Right lung (tissue), 5 donors: ENCODE measurements around the gene ZNF813. TPM values are rescaled to one million over a fixed set of nuclear protein-coding genes. Genes with fewer than 3 reads are reported as not detected.
A peak's percentile ranks its signal among the peaks of the same experiment; 100 is the strongest.

Experiments
- DNase-seq, 2 donors: peaks; one replicate each; pipeline ENCODE4 v3.0.0-alpha.2; 2013
- polyA plus RNA-seq, 5 donors: library from polyadenylated mRNA; unstranded; fragments of 120-200 nt; gene quantifications; one replicate each; pipeline versions ENCODE4 v1.2.1 to v1.2.3, GENCODE V29; 2013; ENCODE audit warnings: inconsistent platforms in 1 of 5, low replicate concordance in 1 of 5; ENCODE audit not compliant: insufficient read length in 5 of 5, insufficient read depth in 1 of 5

Gene ZNF813
- polyA plus RNA-seq, 5 donors: 4.0 to 7.8 (median 5.3) TPM

DNA sequence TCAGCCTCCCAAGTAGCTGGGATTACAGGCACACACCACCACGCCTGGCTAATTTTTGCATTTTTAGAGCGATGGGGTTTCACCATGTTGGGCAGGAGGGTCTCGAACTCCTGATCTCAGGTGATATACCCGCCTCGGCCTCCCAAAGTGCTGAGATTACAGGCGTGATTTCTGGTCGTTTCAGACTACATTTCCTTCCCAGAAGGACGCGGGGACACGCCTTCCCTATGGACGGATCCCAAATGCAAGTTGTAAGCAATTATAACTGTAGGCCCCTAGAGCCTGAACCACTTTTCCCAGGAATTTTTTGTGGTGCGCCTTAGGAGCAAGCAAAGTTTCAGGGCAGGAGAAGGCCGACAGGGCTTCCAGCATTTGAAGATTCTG lies 52.6 kb downstream of the ZNF813 start:
- no peak for DNase-seq

DNA sequence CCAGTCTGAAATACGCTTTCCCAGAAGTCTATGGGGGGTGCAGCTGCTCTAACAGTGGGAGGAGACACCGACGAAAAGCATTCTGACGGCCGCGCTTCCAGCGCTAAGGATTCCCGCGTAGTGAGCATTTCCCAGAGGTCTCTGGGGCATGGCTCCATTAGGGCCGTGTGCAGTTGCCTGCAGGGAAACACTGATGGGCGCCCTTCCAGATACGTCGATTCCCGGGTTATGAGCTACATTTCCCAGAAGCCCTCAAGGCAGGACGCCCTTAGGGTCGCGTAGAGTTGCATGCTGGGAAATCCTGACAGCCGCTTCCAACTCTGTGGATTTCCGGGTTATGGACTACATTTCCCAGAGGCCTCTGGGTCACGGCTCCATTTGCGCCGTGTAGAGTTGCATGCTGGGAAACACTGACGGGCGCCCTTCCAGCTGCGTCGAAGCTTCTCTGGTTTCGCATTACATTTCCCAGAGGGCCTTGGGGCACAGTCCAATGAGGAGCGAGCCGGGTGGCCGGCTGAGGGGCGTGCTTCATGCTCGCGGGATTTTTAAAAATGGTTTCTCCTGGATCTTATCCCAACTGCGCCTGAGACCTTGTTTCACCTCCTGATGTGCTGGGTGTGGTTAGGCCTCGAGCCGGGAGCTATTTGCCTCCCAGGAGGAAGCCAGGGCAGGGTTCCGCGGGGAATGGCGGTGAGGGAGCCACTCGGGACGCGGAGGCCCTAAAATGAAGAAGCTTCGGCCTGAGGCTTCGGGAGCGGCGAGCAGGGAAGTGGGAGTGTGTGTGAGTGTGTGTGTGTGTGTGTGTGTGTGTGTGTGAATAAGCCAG lies 53.2 kb downstream of the ZNF813 start:
- DNase-seq: peak; percentile 98 to 99

DNA sequence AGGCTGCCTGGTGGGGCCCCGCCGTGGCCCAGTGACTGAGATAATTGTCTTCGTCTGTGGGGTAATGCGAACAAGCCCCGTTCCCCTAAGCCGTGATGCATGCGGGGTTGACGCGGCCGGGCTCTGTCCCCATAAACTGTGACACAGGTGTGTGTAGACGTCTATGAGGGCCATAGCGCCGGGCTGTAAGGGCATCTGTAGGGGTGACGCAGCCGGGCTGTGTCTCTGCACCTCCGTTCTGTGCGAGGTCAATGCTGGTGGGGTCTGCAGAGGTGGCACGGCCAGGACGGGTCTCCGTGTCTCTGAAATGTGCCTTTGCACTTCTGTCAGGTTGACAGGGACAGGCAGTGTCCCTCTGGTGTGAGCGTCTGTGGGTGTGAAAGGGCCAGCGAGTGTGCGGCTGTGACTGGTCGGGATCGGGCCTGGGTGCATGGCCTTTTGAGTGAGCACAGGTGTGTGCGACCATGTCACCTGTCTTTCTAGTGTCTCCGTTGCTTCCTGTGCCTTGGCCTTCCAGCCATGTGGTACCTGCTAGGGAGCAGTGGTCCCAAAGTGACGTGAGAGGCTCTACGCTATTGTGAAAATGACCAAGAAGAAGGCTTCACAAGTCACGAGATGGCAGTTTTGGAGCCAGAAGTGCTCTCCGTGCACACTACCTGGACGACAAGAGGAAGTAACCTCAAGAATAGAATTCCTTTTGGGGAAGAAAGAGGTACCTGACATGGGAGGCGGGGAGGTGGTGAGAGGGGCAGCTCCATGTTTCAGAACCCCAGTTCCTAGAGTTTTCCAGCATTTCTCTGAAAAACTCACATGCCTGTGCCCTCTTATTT lies 54.1 kb downstream of the ZNF813 start:
- DNase-seq: no peak

DNA sequence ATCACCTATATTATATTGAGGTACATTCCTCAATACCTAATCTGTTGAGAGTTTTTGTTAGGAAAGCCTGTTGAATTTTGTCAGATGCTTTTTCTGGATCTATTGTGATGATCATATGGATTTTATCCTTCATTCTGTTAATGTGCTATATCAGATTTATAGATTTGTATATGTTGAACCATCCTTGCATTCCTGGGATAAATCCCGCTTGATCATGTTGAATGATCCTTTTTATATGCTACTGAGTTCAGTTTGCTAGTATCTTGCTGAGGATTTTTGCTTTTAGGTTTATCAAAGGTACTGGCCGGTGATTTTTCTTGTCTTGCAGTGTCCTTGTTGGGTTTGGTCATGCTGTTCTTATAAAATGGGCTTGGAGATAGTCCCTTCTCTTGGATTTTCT lies 58.4 kb downstream of the ZNF813 start:
- no peak for DNase-seq

DNA sequence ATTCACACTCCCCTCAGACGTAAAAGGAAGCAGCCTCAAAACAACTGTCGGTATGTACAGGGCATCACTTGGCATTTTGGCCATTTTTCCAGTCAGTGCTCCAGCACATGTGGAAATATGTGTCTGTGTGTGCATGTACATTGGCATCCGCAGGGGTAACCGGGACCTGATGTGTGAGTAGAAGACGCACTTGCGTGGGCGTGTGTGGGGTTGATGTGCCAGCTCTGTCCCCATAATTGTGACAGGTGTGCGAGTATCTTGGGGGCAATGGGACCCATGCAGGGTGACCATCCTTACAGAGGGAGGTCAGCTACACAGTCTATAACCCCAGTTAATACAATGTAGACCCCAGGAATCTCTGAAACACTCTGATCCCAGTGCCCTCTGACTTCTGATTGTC lies 63.1 kb downstream of the ZNF813 start:
- DNase-seq: no peak

DNA sequence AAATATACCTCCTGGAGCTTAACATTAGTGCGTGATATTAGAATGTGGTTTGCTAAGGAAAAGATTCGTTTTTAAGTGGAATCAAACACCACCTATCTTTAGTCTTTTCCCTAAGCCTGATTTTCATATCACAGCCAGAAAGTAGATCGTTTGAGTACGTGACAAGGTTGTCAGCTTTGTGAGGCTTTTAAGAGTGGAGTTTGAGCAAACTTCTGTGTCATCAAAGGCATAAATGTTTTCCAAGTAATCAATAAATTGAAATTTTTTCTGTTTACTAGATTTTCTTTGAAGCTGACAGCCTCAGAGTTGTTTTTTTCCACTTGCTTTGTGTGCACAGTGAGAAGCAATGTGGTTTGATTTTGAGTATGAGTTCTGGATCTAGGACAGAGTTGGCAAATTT lies 63.9 kb downstream of the ZNF813 start:
- no peak for DNase-seq

DNA sequence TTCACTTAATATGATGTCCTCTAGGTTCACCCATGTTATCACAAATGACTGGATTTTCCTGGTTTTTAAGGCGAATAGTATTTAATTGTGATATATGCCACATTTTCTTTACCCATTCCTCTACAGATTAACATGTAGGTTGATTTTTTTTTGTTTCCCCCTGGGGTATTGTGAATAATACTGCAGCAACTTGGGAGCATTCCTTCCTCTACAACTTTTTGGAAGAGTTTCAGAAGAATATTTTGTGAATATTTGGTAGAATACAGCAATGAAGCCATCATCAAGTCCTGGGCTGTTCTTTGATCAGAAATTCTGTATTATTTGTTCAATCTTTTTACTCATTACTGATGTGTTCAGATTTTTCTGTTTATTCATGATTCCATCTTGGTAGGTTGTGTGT lies 64.8 kb downstream of the ZNF813 start:
- no peak for DNase-seq

DNA sequence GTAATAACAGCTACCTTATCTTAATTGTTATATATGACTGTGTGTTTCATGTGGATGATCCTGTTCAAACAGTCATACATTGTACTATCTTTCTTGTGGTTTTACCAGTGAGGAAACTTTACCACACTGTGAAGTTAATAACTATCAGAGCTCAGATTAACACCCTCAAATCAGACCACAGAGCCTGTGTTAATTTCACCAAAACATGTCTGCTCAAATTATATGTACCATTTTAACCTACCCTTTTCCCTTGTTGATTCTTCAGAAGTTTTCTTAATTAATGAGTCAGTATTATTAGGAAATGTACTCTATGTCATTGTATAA lies 68.7 kb downstream of the ZNF813 start:
- no peak for DNase-seq

DNA sequence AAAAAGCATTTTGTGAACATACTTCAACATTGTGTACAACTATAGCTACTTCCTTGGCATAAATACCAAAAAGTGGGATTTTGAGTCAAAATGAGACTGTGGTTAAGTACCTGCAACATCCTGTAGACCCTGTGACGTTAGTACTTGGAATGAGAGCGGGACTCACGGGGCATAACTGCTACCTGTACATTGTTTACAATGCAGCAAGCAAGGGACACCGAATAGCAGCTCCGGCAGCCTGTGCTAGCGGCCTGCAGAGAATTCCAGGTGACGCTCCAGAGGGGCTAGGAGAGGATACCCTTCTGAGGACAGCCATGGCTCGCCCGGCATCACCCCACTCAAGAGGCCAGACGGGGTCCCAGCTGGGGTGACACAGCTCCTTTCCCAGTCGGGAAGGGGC lies 69.6 kb downstream of the ZNF813 start:
- no peak for DNase-seq

DNA sequence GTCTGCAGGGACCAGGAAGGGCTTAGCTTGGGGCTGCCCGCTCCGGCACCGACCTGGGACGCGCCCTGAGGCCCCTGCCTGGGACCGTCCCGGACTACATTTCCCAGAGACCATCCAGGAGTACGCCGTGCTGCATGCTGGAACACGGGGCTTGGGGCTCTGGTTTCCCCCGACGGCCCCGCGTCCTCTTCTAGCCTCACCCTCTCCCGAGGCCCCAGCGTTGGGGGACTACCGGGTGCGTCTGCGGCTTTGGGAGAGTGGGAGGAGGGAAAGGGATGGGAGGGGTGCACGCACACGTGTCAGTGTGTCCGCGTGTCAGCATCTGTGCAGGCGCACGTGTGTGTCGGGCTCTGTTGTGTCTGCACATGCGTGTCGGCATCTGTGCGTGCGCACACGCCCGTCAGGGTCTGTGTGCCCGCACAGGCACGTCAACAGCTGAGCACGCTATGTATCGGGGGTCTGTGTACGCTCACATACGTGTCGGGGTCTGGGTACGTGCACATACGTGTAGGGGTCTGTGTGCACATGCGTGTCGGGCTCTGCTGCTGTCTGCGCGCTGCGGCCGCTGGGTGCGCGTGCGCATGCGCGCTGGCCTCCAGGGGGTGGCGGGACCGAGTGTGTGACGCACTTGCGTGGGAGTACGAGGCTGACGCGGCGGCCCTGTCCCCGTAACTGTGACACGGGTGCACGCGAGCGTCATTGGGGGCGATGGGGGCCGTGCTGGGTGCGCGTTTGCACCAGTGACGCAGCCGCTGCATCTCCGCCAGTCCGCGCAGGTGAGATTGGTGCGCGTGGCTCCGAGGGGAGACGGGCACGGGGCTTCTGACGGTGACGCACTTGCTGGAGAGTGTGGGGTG lies 70.2 kb downstream of the ZNF813 start, which contains the start of gene ZNF331:
Gene ZNF331, plus strand, starts transcription at position 625 of the 857 bp plus-strand sequence. CDS start 31,232 bp downstream, outside the sequence.
- DNase-seq: peak; percentile 74 to 80

DNA sequence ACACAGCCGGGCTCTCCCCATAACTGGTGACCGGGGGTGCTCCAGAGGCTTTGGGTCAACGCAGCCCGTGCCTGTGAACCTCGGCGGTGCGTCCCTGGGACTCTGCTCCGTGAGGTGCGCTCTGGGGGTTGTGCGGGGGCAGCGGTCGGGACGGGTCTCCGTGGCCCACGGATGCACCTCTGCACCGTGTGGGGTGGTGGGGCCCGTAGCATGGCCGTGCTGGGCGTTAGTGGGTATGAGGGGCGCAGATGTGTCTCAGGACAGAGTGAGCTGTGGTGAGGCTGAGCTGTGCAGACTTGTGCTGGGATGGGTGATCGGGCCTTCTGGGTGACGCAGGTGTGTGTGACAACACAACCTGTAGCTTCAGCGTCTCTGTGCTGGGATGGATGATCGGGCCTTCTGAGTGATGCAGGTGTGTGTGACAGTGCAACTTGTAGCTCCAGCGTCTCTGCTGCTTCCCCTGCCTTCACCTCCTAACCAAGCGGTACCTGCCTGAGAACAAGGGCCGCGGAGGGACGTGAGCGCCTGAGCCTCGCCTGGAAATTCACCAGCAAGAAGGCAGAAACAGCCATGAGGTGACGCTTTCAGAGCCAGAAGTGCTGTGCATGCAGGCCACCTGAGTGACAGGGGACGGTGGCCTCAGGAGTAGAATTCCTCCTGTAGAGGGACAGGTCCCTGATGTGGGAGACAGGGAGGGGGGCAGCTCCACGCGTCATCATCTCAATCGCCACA lies 71.0 kb downstream of the ZNF813 start:
- no peak for DNase-seq

DNA sequence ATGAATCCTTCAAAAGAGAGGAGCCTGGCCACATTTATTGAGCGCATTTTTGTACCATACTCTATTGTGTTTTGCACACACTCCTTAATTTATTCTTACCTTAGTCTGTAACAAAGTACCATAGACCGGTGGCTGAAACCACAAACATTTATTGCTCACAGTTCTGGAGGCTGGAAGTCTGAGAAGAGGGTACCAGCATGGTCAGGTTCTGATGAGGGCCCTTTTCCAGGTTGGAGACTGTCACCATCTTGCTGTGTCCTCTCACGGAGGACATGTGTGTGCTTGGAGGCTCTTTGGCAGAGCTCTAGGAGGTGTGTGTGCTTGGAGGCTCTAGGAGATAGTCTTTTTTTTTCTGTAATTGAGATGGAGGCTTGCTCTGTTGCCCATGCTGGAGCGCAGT lies 72.6 kb downstream of the ZNF813 start:
- DNase-seq: no peak

DNA sequence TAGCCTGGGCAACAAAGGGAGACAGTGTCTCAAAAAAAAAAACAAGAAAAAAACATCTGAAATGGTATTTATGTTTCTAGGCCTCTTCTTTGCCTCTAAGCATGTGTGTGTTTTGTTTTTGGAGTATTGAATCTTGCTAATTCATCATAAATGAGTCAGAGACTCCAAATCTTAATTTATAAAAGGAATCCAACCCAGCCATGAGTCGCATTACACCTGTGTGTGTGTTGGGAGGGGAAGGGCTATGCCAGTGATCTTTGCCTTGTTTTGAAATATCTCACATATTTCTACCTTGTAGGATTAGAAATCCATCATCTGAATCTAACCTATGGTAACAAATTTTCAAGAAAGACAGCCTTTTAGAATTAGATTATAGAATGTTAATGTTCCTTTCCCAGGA lies 74.4 kb downstream of the ZNF813 start:
- DNase-seq: no peak

DNA sequence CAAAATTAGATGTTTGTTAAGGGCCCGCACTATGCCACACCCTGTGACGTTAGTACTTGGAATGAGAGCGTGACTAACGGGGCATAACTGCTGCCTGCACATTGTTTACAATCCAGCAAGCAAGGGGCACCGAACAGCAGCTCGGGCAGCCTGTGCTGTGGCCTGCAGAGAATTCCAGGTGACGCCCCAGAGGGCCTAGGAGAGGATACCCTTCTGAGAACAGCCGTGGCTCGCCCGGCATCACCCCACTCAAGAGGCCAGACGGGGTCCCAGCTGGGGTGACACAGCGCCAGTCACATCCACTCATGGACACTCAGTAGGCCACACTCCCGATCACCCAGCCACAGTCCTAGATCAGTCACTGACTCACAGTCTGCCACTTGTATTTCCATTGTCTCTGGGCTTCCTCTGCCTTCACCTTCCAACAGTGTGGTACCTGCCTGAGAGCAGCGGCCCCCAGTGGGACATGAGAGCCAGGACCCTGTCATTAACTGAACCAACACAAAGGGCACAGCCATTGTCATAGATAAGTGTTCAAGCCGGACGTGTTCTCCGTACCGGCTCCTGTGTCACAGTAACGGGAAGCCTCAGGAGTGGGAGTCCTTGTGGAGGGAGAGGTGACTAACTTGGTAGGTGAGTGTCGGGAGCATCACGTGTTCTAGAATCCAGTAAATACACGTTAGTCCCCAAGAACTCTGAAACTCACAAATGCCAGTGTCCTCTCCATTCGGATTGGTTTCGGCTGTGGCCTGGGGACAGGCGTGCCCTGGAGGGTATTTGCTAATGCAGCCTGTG lies 77.9 kb downstream of the ZNF813 start:
- DNase-seq: no peak

Other genes starting within 250 kb of the ZNF813 start
- gene ZNF677, start 212.9 kb upstream of the ZNF813 start, polyA plus RNA-seq: 10 to 100 TPM; 39.2 to 62.9 (median 53.2) TPM
- under 1 TPM in 2 of 5 donors, not detected in 3; 0.13 to 0.30 TPM for gene VN1R2, start 209.4 kb upstream of the ZNF813 start, polyA plus RNA-seq
- gene VN1R4, start 200.0 kb upstream of the ZNF813 start, polyA plus RNA-seq: not detected
- gene ZNF845, start 134.0 kb upstream of the ZNF813 start, polyA plus RNA-seq: 10 to 100 TPM in 2 of 5 donors, 1 to 10 TPM in 3; 5.9 to 11.4 (median 8.9) TPM
- gene ZNF525, start 102.0 kb upstream of the ZNF813 start, polyA plus RNA-seq: 10 to 100 TPM; 10.1 to 19.3 (median 13.9) TPM
- gene ZNF765, start 72.6 kb upstream of the ZNF813 start, polyA plus RNA-seq: 10 to 100 TPM in 4 of 5 donors, 1 to 10 TPM in 1; 8.2 to 18.2 (median 13.9) TPM
- gene ZNF761, start 35.7 kb upstream of the ZNF813 start, polyA plus RNA-seq: 10 to 100 TPM; 16.4 to 27.7 (median 22.3) TPM
- 10 to 100 TPM; 16.3 to 24.1 (median 19.6) TPM for gene ZNF331, start 70.4 kb downstream of the ZNF813 start, polyA plus RNA-seq
- not detected for gene DPRX, start 164.3 kb downstream of the ZNF813 start, polyA plus RNA-seq